ENCODE results near the gene DUSP22. TPM values are rescaled to one million over a fixed set of nuclear protein-coding genes. Genes with fewer than 3 reads are reported as not detected.
"Not testable (repeated sequence)": the region's sequence is repeated elsewhere in the genome, so short reads cannot be mapped to it uniquely, and the experiment has no call there.

The DUSP22 gene
- total RNA-seq, 2 experiments from 2014 or later = 26.9 to 27.5 TPM

DNA sequence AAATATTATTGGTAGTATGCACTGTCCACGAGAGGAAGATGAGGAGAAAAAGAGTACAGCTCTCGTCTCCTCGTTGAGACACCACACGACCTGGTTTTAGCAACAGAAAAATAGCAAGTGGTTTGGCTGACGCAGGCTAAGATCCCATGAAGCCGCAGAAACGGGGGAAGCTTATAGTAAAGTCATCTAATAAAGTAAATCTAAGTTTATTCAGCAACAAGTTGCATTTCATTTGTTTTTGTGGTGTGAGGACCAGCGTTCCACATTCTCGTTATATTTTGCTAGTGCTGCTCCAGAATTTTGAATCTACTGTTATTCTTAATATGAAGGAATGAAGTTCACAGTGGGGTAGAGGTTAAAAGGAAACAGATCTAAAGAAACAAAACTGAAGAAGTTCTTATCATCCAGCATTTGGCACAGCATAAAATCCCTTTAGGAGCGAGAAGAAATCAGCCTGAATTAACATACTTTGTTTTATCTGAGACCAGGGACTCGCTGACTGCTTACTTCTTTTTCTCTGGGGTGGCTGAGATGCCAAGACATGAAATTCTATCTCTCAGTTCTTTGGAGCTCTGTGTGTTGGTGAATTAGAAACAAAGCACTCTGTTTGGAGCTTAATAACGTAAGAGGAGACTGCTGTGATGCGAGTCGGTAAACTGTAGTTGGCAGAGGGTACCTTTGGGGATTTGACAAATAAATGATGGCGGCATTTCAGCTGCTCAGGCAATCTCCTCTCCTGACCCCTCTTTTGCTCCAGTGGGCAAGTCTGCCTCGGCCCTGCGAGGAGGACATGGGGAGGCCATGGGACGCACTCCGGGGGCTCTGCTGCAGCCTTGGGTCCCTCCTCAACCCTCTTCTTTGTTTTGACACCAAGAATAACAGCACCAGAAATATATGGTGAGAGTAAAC, 74.4 kb downstream of the DUSP22 start:
- CTCF ChIA-PET = no interaction called here
- POLR2A ChIA-PET = no interaction called here

- CTCF ChIA-PET = no interaction called here
- POLR2A ChIA-PET = no interaction called here
Measured at GRCh38 chr6:367298-367794, 75.1 kb downstream of the DUSP22 start.

GRCh38 chr6:367891-368630, 75.8 kb downstream of the DUSP22 start:
- ChIA-PET CTCF (no interaction called here), POLR2A (no interaction called here)

DNA sequence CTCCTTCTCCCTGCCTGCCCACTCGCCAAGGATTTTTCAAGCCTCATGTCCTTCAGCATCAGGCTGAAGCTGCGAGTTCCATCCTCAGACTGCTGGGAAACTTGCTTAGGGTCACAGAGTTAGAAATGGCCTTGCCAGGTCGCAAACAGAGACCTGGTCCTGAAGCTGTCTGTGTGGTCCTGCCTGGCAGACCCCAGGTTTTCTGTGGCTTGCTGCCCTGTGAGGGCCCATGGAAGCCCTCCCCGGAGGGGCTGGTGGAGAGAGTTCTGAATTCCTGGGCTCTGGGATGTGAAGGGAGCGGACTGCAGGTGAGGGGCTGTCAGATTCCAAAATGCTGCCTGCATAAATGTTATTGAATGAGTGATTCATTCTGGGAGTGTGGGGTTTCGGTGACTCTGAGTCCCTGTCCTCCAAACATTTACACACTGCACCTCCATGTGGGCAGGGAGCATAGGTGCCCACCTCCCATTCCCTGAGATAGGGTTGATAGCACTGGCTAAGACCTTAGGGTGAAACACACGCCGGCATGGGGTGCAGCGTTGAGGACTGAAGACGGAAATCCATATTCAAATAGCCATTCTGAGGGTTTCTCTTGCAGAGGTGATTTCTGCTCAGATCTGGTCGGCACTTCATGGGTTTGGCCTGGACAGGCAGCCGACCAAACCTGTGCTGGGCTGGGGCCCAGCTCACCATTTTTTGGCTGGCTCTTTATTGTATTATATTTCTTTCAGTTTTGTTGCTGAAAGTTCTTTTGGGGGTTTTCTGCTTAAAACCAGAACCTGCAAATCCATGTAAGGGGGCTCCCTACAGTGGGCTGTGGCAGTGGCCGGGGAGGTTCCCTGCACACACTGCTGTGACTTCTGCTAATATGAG, 77.5 kb downstream of the DUSP22 start:
- POLR2A ChIA-PET = no interaction called here
- CTCF ChIA-PET = no interaction called here

DNA sequence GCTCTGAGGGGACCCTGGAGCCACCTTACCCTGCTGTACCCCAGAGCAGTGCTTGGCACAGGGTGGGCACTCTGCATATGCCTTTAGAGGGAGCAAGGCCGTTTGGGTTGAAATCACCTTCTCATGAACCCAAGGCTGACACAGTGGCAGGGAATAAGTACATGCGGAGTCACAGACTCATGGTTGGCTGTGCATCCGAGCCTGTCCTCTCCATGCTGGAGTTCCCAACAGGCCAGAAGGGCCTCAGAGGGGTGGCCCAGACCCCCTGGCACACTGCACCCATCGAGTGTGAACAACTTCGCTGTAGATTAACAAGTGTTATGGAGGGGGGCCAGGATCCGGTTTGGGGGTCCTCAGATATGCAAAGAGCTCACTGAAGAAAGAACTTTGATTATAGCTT, 78.3 kb downstream of the DUSP22 start:
- CTCF ChIA-PET = no interaction called here
- POLR2A ChIA-PET = no interaction called here

DNA sequence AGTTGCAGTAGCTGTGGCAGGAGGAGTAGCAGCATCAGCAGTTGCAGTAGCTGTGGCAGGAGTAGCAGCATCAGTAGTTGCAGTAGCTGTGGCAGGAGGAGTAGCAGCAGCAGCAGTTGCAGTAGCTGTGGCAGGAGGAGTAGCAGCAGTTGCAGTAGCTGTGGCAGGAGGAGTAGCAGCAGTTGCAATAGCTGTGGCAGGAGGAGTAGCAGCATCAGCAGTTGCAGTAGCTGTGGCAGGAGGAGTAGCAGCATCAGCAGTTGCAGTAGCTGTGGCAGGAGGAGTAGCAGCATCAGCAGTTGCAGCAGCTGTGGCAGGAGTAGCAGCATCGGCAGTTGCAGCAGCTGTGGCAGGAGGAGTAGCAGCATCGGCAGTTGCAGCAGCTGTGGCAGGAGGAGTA, 79.6 kb downstream of the DUSP22 start:
- POLR2A ChIA-PET, CTCF ChIA-PET: not testable (repeated sequence)

DNA sequence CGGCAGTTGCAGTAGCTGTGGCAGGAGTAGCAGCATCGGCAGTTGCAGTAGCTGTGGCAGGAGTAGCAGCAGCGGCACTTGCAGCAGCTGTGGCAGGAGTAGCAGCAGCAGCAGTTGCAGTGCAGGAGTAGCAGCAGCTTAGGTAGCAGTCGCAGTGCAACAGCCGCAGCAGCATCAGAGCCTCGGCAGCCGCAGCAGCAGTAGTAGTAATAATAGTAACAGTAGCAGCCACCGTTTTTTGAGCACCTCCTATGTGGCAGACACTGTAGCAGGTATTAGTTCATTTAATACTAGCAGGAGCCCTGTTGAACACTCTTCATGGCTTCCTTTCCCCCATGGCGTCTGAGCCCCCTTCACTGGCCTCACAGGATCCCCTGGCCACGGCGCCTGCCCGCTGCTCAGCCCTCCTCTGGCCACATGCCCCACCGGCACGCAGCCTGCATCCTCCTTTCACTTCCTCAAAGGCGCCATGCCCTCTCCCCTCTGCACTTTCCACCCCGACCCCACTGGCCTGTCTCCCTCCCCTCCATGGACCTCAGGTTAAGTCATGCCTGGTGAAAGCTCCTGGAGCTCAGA, 80.1 kb downstream of the DUSP22 start:
- POLR2A ChIA-PET = no interaction called here
- CTCF ChIA-PET = no interaction called here

GRCh38 chr6:373031-373430, 80.7 kb downstream of the DUSP22 start:
- CTCF ChIA-PET = no interaction called here
- POLR2A ChIA-PET = no interaction called here

DNA sequence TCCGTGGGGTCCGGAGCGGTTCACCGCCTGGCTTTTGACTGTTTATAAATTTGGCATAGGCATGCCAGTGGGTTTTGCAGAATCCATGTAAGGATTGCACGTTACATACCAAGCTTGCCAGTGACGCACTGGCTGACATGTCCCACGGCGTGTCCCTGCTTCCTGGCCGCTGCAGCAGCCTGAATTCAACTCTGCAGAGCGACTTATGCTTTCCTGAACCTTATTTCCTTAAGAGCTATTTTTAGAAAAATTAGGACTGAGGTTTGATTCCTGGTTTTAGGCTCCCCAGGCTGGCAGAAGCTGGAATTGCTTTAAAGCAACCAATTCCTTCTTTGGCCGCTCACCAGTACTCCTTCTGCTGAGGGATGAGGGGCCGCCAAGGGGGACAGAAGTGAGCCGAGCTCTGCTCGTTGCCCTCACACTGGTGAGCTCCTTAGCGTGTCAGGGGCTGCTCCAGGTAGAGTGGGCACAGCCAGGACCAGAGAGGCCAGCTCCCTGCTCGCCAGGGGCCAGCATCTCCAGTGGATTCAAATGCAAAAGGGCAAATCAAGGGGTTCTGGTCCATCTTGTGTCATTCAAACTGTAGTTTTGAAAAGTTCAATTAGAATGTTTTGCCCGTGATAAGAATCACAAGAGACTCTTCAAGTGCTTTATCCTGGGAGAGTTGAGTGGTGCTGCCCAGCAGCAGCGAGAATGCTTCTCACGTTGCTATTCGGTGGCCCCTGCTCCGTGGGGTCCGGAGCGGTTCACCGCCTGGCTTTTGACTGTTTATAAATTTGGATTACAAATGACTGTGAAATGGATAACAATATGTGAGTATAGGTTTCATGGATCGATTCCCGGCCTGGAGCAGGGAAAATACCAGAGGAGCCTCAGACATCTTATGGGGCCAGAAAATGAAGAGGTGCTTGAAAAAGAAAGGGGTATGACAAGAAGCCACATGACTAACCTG, 81.8 kb downstream of the DUSP22 start:
- POLR2A ChIA-PET = no interaction called here
- CTCF ChIA-PET = no interaction called here

DNA sequence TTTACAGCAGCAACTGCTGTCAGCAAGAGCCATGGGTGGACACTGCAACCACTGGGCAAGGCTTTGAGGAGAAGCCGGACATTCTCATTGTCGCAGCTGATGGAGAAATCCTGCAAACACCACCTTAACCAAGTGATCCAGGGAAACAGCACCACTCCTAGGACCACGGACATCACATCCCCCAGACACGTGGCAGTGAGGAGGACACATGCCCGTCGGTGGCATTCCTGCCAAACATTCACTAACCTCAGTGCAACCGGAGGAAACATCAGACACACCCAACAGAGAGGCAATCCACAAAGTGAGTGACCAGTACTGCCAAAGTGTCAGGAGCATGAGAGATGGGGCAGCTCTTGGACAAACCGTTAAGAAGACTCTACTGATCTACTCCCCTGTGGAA, 82.7 kb downstream of the DUSP22 start:
- ChIA-PET CTCF (no interaction called here), POLR2A (no interaction called here)

DNA sequence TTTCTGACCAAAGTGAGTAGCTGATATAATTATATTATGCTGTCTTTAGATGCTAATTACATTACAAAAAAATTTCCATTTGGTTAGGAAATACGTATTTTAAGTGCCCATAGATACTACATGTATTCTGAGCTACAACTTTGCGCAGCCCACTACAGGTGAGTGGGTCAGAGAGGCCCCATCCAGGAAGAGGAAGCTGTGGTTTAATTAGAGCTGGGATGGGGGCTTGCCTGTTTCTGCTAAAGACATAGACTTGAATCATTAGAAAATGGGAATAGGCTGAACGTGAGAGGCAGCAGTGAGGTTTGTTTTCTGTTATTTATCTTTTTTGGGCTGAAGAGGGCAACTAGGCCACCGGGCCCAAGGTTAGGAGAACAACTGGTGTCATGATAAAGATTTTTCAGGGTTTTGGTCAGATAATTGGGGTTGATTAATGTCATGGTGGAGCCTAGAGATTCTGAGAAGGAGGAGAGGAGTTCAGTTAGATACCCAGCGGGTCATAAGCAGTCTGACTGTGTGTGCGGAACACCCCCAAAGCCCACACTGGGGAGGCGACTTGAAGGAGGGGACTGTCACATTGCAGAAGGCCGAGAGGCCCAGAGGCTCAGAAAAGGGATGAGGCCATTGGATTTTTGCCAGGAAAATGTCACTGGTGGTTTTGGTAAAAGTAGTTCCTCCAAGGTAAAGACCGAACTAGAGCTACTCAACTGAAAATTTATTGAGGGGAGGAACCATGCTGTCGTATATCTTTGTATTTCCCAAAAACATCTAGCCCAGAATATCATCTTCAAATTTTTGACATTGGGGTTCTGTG, 84.7 kb downstream of the DUSP22 start:
- CTCF ChIA-PET = interaction anchor here (1.0 kb wide), 1 partner anchor 84 kb away, joined by 3 read pairs; no protein-coding TSS in a partner anchor
- POLR2A ChIA-PET = no interaction called here

DNA sequence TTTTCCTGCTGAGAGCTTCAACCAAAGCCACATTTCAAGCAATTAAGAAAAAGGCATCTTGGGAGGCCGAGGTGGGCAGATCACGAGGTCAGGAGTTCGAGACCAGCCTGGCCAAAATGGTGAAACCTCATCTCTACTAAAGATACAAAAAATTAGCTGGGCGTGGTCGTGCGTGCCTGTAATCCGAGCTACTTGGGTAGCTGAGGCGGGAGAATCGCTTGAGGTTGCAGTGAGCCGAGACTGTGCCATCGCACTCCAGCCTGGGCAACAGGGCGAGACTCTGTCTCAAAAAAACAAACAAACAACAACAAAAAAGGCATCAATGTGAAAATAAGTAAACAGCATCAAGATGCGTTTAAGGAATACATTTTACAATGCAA, 85.3 kb downstream of the DUSP22 start:
- CTCF ChIA-PET, POLR2A ChIA-PET: not testable (repeated sequence)

DNA sequence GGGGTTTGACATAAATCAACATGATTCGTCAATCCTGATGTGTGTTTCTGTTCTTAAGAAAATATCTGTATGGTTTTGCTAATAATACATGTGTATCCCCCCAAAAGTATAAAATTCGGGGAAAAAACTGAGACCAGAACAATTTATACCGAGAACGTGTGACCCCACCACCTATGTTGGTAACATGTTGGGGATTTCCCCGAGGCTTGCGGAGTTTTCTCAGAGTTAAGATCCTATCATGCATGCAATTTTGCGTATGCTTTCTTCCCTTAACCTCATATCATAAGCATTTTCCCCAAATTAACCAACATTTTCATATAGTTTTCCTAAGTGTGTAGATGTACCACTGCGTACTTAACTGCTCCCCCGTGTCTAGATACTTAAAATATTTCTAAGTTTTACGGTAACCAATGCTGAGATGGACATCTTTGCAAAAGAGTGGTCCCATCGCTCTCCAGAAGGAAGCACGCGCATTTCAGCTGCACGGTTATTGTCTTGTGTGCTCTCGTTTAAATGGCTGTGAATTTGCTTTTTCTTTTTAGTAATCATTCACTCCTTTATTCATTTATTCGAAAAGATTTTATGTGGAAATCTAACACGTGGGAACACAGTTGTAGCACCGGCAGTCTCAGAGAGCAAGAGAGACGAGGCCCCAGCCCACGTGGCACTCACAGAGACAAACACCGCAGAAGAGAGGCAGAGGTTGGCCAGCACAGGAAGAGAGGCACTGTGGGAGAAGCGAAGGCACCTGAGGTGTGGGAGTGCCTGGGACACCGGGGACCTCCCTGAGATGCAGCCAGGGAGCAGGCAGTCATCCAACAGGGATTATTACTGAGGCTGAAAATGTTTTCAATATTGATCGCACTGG, 86.0 kb downstream of the DUSP22 start:
- ChIA-PET POLR2A (no interaction called here), CTCF (no interaction called here)

GRCh38 chr6:378958-379409, 86.7 kb downstream of the DUSP22 start:
- ChIA-PET POLR2A (no interaction called here), CTCF (no interaction called here)

- CTCF ChIA-PET = no interaction called here
- POLR2A ChIA-PET = no interaction called here
Measured at GRCh38 chr6:379410-380181, 87.3 kb downstream of the DUSP22 start.
